Dermis blood vessel endothelial cell (primary cell): ENCODE measurements around the gene MRPS6. TPM values are rescaled to one million over a fixed set of nuclear protein-coding genes. Genes with fewer than 3 reads are reported as not detected.

Experiments used
- DNase-seq: peaks from one replicate; pipeline ENCODE4 v3.0.0; 2010
- total RNA-seq: library from RNA; depleted of rRNA; stranded (reverse); fragments of >200 nt; gene quantifications from 2 replicates; pipeline ENCODE4 v1.2.3, GENCODE V29; 2014

MRPS6 gene
- 14.3 and 16.3 TPM in 2 replicates for total RNA-seq

- peak; percentile 88 for DNase-seq
These were observed at the start of gene MRPS6, which contains the start of gene SLC5A3 for GRCh38 chr21:34073032-34073748. TSS of gene MRPS6 (plus strand) at chr21:34073578. CDS start at chr21:34073701, 123 bp downstream. TSS of gene SLC5A3 (plus strand) at chr21:34073578. CDS start at chr21:34095199, 21,621 bp downstream.

DNA sequence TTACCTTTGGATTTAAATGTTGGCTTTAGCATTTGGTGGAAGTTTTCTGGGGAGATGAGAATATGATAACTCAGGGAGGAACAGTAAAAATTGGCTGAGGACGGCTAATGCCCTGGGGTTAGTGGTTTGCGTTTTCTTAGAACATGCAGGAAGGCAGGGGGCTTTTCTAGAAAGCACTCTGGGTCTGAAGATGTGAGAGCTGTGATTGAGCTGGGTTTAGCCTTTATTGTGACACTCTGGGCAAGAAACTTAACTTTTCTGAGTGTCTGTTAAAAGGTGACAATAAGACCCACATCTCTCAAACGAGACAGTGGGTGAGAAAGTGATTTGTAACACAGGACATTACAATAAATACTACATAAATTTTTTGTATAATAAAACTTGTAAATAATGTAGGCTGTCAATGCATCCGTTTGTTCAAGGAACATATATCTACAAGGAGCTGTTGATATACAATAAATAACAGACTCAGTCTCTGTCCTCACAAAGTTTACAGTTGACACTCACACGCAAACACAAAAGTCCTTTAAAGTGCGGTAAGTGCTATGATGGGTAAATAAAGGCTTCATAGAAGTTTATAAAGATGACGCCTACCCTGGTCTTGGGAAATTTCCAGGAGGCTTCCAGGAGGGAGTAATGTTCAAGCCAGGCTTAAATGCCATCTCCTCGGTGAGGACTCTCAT lies 49.5 kb upstream of the MRPS6 start:
- no peak for DNase-seq

- no peak for DNase-seq
These were observed 49.0 kb upstream of the MRPS6 start for GRCh38 chr21:34024374-34024693.

- DNase-seq = no peak
These were observed 45.5 kb upstream of the MRPS6 start for GRCh38 chr21:34027721-34028461.

DNA sequence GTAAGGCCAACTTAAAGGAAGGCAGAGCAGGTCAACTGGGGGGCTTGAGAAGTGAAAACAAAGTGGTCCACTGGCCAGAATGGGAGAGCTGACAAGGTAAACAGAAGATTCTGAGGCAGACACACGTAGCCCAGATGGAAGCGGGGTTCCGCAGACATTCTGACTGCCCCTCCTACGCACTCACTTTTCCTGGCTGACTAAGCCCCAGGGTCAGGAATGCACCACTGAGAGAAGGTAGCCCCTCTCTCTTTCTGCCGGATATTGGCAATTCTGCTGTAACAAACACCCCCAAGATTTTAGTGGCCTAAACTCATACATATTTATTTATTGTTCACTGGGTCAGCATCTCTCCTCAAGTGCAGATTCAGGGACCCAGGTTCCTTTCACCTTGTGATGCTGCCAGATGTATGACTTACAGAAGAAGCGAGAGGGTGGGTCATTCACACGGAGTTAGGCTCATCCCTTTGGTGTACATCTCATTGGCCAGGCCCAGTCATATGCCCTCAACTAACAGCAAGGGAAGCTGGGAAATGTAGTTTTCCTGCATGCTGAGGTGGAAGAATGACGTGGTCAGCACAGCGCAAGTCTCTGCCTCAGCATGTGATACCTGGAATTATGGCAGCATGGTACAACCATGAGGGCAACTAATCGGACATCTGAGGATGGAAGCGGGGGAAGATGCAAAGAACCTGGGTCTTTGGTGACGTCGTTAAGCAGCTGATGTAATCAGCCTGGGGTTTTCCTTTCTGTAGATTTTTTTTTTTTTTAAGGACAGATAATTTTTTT lies 43.4 kb upstream of the MRPS6 start:
- DNase-seq = peak; percentile 89

GRCh38 chr21:34031835-34032370 lies 41.5 kb upstream of the MRPS6 start:
- no peak for DNase-seq

- DNase-seq = no peak
These were observed 38.9 kb upstream of the MRPS6 start for GRCh38 chr21:34034369-34035014.

DNA sequence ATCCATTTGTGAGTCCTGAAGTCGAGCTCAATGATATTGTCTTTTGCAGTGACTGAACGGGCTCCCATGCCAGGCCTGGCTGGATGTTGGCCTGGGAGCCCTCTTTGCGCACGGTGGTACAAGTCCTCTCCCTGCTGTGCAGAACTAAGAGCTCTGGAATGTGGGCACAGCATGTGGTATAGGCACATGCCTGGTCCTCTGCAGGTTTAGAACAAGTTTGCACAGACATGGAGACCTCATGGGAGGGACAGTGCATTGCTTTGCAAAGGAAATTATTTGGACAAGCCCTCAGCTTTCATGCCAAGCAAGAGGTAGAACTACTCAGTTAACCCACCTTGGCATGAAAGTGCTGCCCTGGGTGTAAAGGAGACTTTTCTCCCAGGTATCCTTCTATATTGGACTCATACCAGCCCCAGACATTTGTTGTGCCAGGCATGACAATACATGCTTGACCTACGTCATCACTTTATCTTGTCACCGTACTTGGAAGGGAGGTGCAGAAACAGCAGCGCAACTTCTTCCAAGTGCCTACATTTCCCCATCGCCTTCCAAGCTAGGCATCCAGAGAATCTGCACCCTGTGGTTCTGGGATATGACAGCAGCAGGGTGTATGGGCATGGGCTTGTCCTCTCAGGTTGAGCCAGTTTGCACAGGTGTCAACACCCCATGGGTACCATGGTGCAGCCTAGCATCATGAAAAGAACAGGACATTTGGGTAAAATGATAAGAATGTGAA lies 37.6 kb upstream of the MRPS6 start:
- no peak for DNase-seq

DNA sequence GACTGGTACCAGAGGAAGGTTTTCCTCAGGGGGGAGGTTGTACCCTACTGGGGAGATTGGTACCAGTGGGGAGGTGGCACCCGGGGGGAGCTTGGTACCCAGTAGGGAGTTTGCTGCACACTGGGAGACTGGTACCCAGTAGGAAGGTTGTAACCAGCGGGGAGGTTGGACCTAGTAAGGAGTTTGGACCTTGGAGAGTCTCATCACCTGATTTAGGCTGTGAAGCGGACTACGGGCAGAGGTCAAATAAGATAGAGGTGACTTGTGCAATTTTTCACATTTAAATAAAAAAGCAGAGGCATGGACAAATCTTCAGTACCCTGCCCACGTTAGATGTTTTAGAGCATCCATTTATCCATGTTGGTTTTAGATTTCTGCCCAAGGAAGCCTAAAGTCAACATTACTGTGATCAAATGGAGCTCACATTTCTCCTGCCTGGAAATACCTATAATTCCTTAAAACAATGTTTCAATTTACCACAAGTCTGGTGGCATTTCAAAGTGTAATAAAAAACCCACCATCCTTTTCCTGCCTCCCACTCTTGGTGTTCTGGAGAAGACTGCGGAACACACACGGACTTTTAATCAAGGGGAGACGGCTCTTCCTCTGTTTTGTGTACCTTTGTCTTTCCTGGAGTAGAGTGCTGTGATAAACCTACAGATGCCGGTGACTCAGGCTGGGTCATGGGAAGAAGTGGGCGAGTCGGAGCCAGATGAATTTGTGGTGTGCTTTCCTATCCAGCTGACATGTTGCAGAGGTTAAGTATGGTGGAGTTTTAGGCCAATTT lies 36.2 kb upstream of the MRPS6 start:
- DNase-seq = peak; percentile 85

GRCh38 chr21:34039678-34040382 lies 33.5 kb upstream of the MRPS6 start:
- DNase-seq = no peak

- no peak for DNase-seq
These were observed 30.6 kb upstream of the MRPS6 start for GRCh38 chr21:34042735-34043134.

DNA sequence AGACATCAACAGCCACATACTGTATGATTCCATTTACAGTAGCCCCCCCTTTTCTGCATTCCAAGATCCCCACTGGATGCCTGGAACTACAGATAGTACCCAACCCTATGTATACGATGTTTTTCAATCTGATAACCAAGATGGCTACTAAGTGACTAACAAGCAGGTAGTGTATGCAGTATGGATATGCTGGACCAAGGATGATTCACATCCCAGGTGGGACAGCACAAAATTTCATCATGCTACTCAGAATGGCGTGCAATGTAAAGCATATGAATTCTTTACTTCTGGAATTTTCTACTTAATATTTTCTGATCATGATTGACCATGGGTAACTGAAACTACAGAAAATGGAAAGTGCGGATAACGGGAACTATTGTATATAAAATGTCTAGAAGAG lies 30.0 kb upstream of the MRPS6 start:
- DNase-seq = no peak

DNA sequence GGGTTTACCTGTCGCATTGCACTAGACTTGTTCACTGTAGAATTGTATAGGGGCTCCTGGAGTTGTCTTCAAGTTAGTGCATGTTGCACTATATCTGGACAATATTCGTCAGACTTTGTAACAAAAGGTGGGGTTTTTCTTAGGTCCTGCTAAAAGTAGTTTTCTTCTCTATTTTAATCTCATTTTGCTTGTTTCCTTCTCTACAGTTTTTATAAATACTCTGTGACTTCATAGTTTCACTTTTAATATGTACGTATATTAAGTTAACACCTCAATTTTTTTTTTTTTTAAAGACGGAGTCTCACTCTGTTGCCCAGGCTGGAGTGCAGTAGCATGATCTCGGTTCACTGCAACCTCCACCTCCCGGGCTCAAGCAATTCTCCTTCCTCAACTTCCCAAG lies 26.5 kb upstream of the MRPS6 start:
- no peak for DNase-seq

DNA sequence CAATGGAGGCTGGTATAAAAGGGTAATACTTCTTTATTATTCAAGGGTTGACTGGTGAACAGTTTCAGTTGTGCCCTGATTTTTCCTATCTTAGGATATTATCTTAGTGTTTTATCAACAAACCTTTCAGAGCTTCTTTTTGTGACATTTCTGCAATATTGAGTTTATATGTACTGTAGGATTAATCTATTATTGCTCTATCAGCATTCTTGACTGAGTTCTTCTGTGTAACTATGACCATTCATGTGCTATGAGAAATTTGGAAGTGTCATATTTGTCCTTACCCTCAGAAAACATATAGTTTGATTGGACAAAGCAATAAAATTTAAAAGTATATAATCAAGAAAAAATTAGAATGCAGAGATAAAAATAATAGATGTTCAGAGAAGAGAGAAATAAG lies 25.5 kb upstream of the MRPS6 start:
- DNase-seq = no peak

DNA sequence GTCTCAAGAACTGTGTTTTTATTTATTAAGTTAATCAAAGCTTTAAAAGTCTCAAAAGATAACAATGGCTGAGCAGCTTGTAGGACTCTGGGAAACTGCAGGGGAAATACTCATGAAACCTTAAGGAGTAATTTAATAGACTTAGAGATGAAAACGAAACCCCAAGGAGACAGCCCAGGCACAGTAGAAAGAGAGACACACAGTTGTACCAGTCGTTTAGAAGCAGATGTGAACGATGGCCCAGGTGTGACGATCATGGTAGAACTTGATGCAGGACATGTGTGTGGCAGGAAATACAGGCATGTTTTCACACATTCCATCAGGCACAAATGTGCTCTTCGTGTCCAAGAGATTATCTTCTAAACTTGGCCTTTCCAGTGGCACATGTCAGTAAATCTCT lies 21.2 kb upstream of the MRPS6 start:
- no peak for DNase-seq

GRCh38 chr21:34054259-34054658 lies 19.1 kb upstream of the MRPS6 start:
- DNase-seq = no peak

DNA sequence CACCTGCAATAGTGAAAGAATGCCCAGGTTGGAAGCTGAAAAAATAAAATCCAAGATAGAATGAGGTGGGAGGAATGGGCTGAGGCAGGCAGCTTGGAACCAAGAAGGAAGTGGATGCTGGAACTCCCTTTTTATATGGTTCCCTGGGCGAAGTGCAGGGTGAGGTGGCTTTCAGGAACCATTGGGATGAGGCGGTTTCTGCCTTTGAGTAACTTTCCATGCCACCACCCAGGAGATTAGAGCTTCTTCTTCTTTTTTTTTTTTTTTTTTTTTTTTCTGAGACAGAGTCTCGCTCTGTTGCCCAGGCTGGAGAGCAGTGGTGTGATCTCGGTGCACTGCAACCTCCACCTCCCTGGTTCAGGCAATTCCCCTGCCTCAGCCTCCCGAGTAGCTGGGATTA lies 17.8 kb upstream of the MRPS6 start:
- no peak for DNase-seq

GRCh38 chr21:34061983-34062382 lies 11.4 kb upstream of the MRPS6 start:
- peak; percentile 27 for DNase-seq

DNA sequence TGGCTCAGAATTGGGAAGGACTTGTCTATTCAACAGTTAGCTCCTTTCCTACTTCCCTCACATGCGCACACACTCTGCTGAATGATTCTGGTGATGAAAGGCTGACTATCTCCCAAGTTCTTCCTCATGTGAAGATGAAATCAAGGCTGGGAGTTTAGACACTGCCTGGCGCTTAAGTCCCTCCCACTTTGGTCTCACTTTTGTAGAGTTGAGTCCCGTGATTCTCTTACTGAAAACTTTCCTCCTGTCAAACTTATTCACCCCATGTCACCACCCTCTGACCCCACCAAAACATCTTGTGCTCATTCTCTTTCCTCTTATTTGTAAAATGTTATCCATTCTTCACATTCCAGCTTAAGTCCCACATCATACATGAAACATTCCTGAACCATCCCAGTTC lies 8.4 kb upstream of the MRPS6 start:
- no peak for DNase-seq

- no peak for DNase-seq
These were observed 1.7 kb upstream of the MRPS6 start for GRCh38 chr21:34071683-34072082.
